SKM-1 treated with dmso at 0.1 percent for 144 hours (cell line): Measurements from ENCODE around the gene DOCK10.
A peak's percentile ranks its signal among the peaks of the same experiment; 100 is the strongest.

Experiments used
- DNase-seq: peaks from one replicate; lab custom pipeline; 2025; ENCODE audit not compliant: unreplicated experiment; lab: John Stamatoyannopoulos, UW

The DOCK10 gene

GRCh38 chr2:224982910-224983711 lies 59.2 kb downstream of the DOCK10 start:
- DNase-seq, result no peak

GRCh38 chr2:224982226-224982625 lies 60.0 kb downstream of the DOCK10 start:
- DNase-seq, result no peak

- no peak for DNase-seq
These were observed 65.4 kb downstream of the DOCK10 start for GRCh38 chr2:224976629-224977525.

- DNase-seq, result no peak
These were observed 66.5 kb downstream of the DOCK10 start for GRCh38 chr2:224975761-224976160.

- no peak for DNase-seq
These were observed 68.9 kb downstream of the DOCK10 start for GRCh38 chr2:224973112-224974016.

- DNase-seq, result no peak
These were observed 71.1 kb downstream of the DOCK10 start for GRCh38 chr2:224971214-224971613.

GRCh38 chr2:224970311-224970710 lies 72.0 kb downstream of the DOCK10 start:
- no peak for DNase-seq

GRCh38 chr2:224969633-224970260 lies 72.5 kb downstream of the DOCK10 start:
- no peak for DNase-seq

- DNase-seq, result no peak
These were observed 73.2 kb downstream of the DOCK10 start for GRCh38 chr2:224969095-224969494.

GRCh38 chr2:224968051-224968450 lies 74.2 kb downstream of the DOCK10 start:
- DNase-seq, result no peak

GRCh38 chr2:224966613-224967012 lies 75.7 kb downstream of the DOCK10 start:
- DNase-seq, result no peak

GRCh38 chr2:224959556-224959955 lies 82.7 kb downstream of the DOCK10 start:
- no peak for DNase-seq

GRCh38 chr2:224958873-224959272 lies 83.4 kb downstream of the DOCK10 start:
- peak; percentile 12 for DNase-seq

- DNase-seq, result no peak
These were observed 83.8 kb downstream of the DOCK10 start for GRCh38 chr2:224958462-224958857.

- DNase-seq, result no peak
These were observed 84.5 kb downstream of the DOCK10 start for GRCh38 chr2:224957540-224958461.

GRCh38 chr2:224956706-224957105 lies 85.6 kb downstream of the DOCK10 start:
- no peak for DNase-seq

GRCh38 chr2:224954980-224955379 lies 87.3 kb downstream of the DOCK10 start:
- DNase-seq, result no peak

GRCh38 chr2:224952936-224953657 lies 89.2 kb downstream of the DOCK10 start:
- DNase-seq, result peak; percentile 88
